GM18517 (cell line): ENCODE results near the gene CEP350.
"Not testable (repeated sequence)": the region's sequence is repeated elsewhere in the genome, so short reads cannot be mapped to it uniquely, and the experiment has no call there.

ENCODE experiments used
- ATAC-seq: cut with Tn5 transposase; IDR thresholded peaks from one replicate; pipeline ENCODE4 v1.9.1; 2021; ENCODE audit warnings: mild to moderate bottlenecking, moderate library complexity; ENCODE audit not compliant: unreplicated experiment

The CEP350 gene

GRCh38 chr1:179978199-179979079 lies 23.8 kb downstream of the CEP350 start:
- no peak for ATAC-seq

GRCh38 chr1:179984101-179984500 lies 29.5 kb downstream of the CEP350 start:
- ATAC-seq, result no peak

GRCh38 chr1:179984942-179985341 lies 30.3 kb downstream of the CEP350 start:
- ATAC-seq, result no peak

- ATAC-seq, result no peak
Measured at GRCh38 chr1:179990847-179991246, 36.2 kb downstream of the CEP350 start.

GRCh38 chr1:179995576-179995975 lies 41.0 kb downstream of the CEP350 start:
- ATAC-seq, result no peak

- peak; percentile 59 for ATAC-seq
Measured at GRCh38 chr1:179996099-179996498, 41.5 kb downstream of the CEP350 start.

- ATAC-seq, result no peak
Measured at GRCh38 chr1:180000575-180000974, 46.0 kb downstream of the CEP350 start.

- no peak for ATAC-seq
Measured at GRCh38 chr1:180002437-180002836, 47.8 kb downstream of the CEP350 start.

- ATAC-seq, result peak; percentile 86
Measured at GRCh38 chr1:180003026-180003695, 48.6 kb downstream of the CEP350 start.

- ATAC-seq, result not testable (repeated sequence)
Measured at GRCh38 chr1:180006762-180007161, 52.2 kb downstream of the CEP350 start.

- no peak for ATAC-seq
Measured at GRCh38 chr1:180020017-180020416, 65.4 kb downstream of the CEP350 start.

- no peak for ATAC-seq
Measured at GRCh38 chr1:180026556-180026955, 71.9 kb downstream of the CEP350 start.

GRCh38 chr1:180027949-180028445 lies 73.4 kb downstream of the CEP350 start:
- ATAC-seq, result no peak

- ATAC-seq, result no peak
Measured at GRCh38 chr1:180028864-180029263, 74.3 kb downstream of the CEP350 start.

GRCh38 chr1:180029524-180030135 lies 75.0 kb downstream of the CEP350 start:
- no peak for ATAC-seq

- no peak for ATAC-seq
Measured at GRCh38 chr1:180031664-180032063, 77.1 kb downstream of the CEP350 start.

GRCh38 chr1:180033390-180033789 lies 78.8 kb downstream of the CEP350 start:
- no peak for ATAC-seq

GRCh38 chr1:180040034-180040433 lies 85.4 kb downstream of the CEP350 start:
- no peak for ATAC-seq

GRCh38 chr1:180041582-180041981 lies 87.0 kb downstream of the CEP350 start:
- ATAC-seq, result no peak

- no peak for ATAC-seq
Measured at GRCh38 chr1:180042988-180043622, 88.5 kb downstream of the CEP350 start.

- ATAC-seq, result no peak
Measured at GRCh38 chr1:180043785-180044184, 89.2 kb downstream of the CEP350 start.
